ENCODE data around the gene SLC24A3.

Gene SLC24A3

GRCh38 chr20:19520261-19520660 lies 307.8 kb downstream of the SLC24A3 start:
- no peak for DNase-seq

- no peak for DNase-seq
These were observed 309.8 kb downstream of the SLC24A3 start for GRCh38 chr20:19522071-19522801.

GRCh38 chr20:19522836-19523590 lies 310.6 kb downstream of the SLC24A3 start:
- DNase-seq: no peak

- no peak for DNase-seq
These were observed 312.2 kb downstream of the SLC24A3 start for GRCh38 chr20:19524691-19525090.

GRCh38 chr20:19527509-19527908 lies 315.1 kb downstream of the SLC24A3 start:
- DNase-seq: no peak

- DNase-seq: no peak
These were observed 316.0 kb downstream of the SLC24A3 start for GRCh38 chr20:19528286-19529030.

- DNase-seq: no peak
These were observed 317.6 kb downstream of the SLC24A3 start for GRCh38 chr20:19530006-19530405.

GRCh38 chr20:19531446-19531845 lies 319.0 kb downstream of the SLC24A3 start:
- DNase-seq: no peak

- DNase-seq: no peak
These were observed 326.1 kb downstream of the SLC24A3 start for GRCh38 chr20:19538556-19538955.

- no peak for DNase-seq
These were observed 326.7 kb downstream of the SLC24A3 start for GRCh38 chr20:19539191-19539590.

- no peak for DNase-seq
These were observed 327.9 kb downstream of the SLC24A3 start for GRCh38 chr20:19540392-19540791.

GRCh38 chr20:19543101-19543500 lies 330.7 kb downstream of the SLC24A3 start:
- no peak for DNase-seq

GRCh38 chr20:19544684-19545083 lies 332.2 kb downstream of the SLC24A3 start:
- DNase-seq: no peak

- DNase-seq: no peak
These were observed 334.2 kb downstream of the SLC24A3 start for GRCh38 chr20:19546648-19547047.

GRCh38 chr20:19547547-19547946 lies 335.1 kb downstream of the SLC24A3 start:
- DNase-seq: no peak

- DNase-seq: no peak
These were observed 337.5 kb downstream of the SLC24A3 start for GRCh38 chr20:19549896-19550295.

- DNase-seq: no peak
These were observed 340.1 kb downstream of the SLC24A3 start for GRCh38 chr20:19552221-19553180.

- DNase-seq: no peak
These were observed 342.2 kb downstream of the SLC24A3 start for GRCh38 chr20:19554666-19555065.

GRCh38 chr20:19555726-19556125 lies 343.3 kb downstream of the SLC24A3 start:
- no peak for DNase-seq

- DNase-seq: no peak
These were observed 344.8 kb downstream of the SLC24A3 start for GRCh38 chr20:19557291-19557690.

GRCh38 chr20:19560881-19561480 lies 348.5 kb downstream of the SLC24A3 start:
- no peak for DNase-seq

GRCh38 chr20:19562426-19562825 lies 350.0 kb downstream of the SLC24A3 start:
- peak; percentile 34 for DNase-seq
